GM23338 (cell line): Measurements from ENCODE around the gene CACNA1S. TPM values are rescaled to one million over a fixed set of nuclear protein-coding genes. Genes with fewer than 3 reads are reported as not detected.

Source experiments
- CREB1 ChIP-seq: fragments of 250-450 bp; sonication (Bioruptor Pico); IDR thresholded peaks from 2 replicates; pipeline ENCODE4 v1.5.0; 2020; ENCODE audit warnings: low read depth, mild to moderate bottlenecking, moderate library complexity
- ETS1 ChIP-seq: IDR thresholded peaks from 2 replicates; pipeline ENCODE4 v1.6.1; 2016; ENCODE audit warnings: antibody characterized with exemption
- JUNB ChIP-seq: IDR thresholded peaks from one replicate; pipeline ENCODE4 v1.6.1; 2016; ENCODE audit warnings: antibody characterized with exemption; ENCODE audit not compliant: unreplicated experiment
- NANOG ChIP-seq: IDR thresholded peaks from 2 replicates; pipeline ENCODE4 v1.6.1; 2016; ENCODE audit warnings: antibody characterized with exemption, borderline replicate concordance
- REST ChIP-seq: IDR thresholded peaks from one replicate; pipeline ENCODE4 v1.6.1; 2018; ENCODE audit warnings: antibody characterized with exemption; ENCODE audit not compliant: unreplicated experiment
- polyA plus RNA-seq: library from polyadenylated mRNA; unstranded; fragments of >200 nt; fragmentation: Nextera tagmentation; extraction: Ambion mirVana; gene quantifications from 2 replicates; pipeline ENCODE4 v1.2.1, GENCODE V29; 2016
- total RNA-seq: library from RNA; depleted of rRNA; stranded (reverse); fragments of >200 nt; shearing (Covaris generic); gene quantifications from 2 replicates; pipeline ENCODE4 v1.2.3, GENCODE V29; 2014
- TF ChIP-seq, protein P1 (sequence below): fragments of 250-450 bp; sonication (Bioruptor Pico); IDR thresholded peaks from 2 replicates; pipeline ENCODE4 v1.5.0; 2020; ENCODE audit warnings: mild to moderate bottlenecking, moderate library complexity

The CACNA1S gene
- total and polyA plus RNA-seq, 2 experiments from 2014 or later: 0.03 TPM; not detected in 1

DNA sequence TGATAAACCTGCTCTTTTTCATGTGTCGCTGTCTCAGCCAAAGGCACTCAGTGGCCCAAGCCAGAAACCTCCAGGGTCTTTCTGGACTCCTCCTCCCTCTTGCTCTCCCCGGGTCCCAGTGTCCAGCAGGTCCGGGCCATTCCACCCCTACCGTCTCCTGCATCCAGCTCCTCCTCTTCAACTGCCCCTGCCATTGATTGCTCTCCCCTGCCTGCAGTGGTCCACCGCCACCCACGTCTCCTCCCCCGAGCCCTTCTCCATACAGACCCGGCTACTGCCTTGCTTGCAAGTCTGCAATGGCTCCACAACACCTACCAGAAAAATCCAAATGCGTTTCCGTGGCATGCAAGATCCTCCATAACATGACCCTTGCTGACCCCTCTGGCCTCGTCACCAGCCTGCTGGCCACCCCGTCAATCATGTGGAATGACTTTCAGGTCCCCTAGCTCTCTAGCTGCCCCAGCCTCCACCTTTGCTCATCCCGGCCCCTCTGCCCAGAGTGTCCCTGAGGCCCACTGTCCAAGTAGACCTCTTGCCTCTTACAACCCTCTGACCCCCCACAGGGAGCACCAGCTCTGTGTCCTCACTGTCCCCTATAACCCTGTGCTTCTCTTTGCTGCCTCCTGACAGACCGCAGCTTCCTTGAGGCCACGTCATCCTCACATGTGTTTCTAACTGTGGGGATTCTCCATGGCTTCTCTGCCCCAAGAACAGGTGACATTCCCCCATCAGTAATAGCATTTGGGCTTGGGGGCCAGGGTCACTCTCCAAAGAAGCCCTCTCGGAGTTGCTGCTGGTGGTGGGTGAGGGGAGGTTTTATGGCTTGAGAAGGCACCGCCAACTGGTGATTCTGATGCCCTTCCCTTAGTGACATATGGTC lies 15.0 kb downstream of the CACNA1S start (continued):
- TF ChIP-seq, protein P1, sequence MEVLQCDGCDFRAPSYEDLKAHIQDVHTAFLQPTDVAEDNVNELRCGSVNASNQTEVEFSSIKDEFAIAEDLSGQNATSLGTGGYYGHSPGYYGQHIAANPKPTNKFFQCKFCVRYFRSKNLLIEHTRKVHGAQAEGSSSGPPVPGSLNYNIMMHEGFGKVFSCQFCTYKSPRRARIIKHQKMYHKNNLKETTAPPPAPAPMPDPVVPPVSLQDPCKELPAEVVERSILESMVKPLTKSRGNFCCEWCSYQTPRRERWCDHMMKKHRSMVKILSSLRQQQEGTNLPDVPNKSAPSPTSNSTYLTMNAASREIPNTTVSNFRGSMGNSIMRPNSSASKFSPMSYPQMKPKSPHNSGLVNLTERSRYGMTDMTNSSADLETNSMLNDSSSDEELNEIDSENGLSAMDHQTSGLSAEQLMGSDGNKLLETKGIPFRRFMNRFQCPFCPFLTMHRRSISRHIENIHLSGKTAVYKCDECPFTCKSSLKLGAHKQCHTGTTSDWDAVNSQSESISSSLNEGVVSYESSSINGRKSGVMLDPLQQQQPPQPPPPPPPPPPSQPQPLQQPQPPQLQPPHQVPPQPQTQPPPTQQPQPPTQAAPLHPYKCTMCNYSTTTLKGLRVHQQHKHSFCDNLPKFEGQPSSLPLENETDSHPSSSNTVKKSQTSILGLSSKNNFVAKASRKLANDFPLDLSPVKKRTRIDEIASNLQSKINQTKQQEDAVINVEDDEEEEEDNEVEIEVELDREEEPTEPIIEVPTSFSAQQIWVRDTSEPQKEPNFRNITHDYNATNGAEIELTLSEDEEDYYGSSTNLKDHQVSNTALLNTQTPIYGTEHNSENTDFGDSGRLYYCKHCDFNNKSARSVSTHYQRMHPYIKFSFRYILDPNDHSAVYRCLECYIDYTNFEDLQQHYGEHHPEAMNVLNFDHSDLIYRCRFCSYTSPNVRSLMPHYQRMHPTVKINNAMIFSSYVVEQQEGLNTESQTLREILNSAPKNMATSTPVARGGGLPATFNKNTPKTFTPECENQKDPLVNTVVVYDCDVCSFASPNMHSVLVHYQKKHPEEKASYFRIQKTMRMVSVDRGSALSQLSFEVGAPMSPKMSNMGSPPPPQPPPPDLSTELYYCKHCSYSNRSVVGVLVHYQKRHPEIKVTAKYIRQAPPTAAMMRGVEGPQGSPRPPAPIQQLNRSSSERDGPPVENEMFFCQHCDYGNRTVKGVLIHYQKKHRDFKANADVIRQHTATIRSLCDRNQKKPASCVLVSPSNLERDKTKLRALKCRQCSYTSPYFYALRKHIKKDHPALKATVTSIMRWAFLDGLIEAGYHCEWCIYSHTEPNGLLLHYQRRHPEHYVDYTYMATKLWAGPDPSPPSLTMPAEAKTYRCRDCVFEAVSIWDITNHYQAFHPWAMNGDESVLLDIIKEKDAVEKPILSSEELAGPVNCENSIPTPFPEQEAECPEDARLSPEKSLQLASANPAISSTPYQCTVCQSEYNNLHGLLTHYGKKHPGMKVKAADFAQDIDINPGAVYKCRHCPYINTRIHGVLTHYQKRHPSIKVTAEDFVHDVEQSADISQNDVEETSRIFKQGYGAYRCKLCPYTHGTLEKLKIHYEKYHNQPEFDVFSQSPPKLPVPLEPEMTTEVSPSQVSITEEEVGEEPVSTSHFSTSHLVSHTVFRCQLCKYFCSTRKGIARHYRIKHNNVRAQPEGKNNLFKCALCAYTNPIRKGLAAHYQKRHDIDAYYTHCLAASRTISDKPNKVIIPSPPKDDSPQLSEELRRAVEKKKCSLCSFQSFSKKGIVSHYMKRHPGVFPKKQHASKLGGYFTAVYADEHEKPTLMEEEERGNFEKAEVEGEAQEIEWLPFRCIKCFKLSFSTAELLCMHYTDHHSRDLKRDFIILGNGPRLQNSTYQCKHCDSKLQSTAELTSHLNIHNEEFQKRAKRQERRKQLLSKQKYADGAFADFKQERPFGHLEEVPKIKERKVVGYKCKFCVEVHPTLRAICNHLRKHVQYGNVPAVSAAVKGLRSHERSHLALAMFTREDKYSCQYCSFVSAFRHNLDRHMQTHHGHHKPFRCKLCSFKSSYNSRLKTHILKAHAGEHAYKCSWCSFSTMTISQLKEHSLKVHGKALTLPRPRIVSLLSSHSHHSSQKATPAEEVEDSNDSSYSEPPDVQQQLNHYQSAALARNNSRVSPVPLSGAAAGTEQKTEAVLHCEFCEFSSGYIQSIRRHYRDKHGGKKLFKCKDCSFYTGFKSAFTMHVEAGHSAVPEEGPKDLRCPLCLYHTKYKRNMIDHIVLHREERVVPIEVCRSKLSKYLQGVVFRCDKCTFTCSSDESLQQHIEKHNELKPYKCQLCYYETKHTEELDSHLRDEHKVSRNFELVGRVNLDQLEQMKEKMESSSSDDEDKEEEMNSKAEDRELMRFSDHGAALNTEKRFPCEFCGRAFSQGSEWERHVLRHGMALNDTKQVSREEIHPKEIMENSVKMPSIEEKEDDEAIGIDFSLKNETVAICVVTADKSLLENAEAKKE: no peak
- no peak for TF ChIP-seq ETS1
- no peak for TF ChIP-seq JUNB
- TF ChIP-seq CREB1 (CRISPR knock-in tag): no peak
- TF ChIP-seq REST: no peak
- no peak for TF ChIP-seq NANOG
